ENCODE measurements around the gene NAV1.
A peak's percentile ranks its signal among the peaks of the same experiment; 100 is the strongest.
"Not testable (repeated sequence)": the region's sequence is repeated elsewhere in the genome, so short reads cannot be mapped to it uniquely, and the experiment has no call there.

Gene NAV1, protein sequence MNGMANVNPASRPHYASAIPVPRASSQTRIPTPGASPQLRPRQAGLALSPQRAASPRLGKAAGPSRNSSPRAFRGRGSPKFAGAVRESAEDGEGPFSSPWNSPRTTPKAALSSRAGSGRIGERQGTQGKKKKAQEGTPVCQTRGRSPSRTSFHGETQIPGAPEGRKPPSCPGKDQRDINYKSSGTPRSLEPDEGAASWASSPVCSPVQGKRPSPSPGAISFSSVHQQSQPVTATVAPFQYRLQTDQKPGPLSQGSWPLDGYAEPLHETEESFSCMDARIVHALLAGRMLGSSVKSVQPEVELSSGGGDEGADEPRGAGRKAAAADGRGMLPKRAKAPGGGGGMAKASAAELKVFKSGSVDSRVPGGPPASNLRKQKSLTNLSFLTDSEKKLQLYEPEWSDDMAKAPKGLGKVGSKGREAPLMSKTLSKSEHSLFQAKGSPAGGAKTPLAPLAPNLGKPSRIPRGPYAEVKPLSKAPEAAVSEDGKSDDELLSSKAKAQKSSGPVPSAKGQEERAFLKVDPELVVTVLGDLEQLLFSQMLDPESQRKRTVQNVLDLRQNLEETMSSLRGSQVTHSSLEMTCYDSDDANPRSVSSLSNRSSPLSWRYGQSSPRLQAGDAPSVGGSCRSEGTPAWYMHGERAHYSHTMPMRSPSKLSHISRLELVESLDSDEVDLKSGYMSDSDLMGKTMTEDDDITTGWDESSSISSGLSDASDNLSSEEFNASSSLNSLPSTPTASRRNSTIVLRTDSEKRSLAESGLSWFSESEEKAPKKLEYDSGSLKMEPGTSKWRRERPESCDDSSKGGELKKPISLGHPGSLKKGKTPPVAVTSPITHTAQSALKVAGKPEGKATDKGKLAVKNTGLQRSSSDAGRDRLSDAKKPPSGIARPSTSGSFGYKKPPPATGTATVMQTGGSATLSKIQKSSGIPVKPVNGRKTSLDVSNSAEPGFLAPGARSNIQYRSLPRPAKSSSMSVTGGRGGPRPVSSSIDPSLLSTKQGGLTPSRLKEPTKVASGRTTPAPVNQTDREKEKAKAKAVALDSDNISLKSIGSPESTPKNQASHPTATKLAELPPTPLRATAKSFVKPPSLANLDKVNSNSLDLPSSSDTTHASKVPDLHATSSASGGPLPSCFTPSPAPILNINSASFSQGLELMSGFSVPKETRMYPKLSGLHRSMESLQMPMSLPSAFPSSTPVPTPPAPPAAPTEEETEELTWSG (N-terminal part only)

DNA sequence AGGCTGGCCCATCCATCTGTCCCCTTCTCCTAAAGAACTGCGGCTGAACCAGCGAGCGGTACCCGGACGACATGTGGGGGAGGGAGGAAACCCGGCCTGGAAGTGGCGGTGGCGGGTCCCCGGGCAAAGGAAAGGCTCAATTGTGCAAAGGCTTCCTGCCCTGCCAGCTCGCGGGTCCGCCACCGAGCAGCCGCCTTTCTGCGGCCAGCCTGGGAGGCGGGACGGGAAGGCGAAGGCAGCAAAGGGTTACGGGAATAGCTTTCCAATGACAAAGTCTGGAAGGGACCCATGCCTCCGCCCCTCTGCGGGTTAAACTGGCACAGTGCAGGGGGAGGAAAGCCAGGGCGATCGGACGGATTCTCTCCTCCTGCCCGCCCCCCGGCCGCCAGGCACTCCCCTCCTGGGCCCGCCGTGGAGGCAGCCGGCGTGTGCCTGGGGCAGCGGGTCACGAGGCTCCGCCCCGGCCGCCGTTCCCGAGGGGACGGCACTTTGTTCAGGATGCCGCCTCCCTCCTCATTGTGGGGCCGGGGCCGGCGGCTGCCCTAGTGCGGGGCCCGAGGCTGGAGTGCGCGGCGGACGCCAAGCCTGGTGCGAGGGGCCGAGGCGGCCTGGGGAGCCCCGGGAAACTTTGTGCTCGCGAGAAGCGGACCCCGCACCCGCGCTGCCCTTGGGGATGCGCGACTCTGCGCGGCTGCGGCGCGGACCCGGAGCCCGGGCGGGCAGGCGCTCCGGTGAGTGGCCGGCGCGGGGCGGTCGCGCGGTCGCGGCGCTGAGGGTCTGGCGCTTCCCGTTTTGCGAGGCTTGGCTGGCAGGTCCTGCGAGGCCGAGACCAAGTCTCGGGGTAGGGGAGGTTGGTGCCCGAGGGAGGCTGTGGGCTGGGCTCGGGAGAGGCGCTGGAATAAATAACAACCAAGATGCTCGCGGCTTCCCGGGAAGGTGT lies at the start of gene NAV1:
TSS of gene NAV1 (plus strand) at position 516 of the 940 bp plus-strand sequence. CDS start 83,758 bp downstream, outside the sequence.
- Histone ChIP-seq H3K27ac (no peak within 1 kb of the TSS), H3K36me3 (no peaks in the 10 kb centered on the region), H3K27me3 (peaks cover 64% of the 10 kb centered on the region), H3K9me3 (no peaks in the 10 kb centered on the region), H3K4me1 (ENCODE audit: control insufficient read depth in 1 of 2, insufficient read depth in 1 of 2, low read depth in 1 of 2, low read length in 1 of 2) (peaks cover 39 to 52% of the 10 kb centered on the region in 2 experiments), H3K4me3 (ENCODE audit: low read depth in 1 of 2, low read length in 1 of 2) (peak within 1 kb of the TSS; percentile 30 to 63)
- TF ChIP-seq, protein P1, sequence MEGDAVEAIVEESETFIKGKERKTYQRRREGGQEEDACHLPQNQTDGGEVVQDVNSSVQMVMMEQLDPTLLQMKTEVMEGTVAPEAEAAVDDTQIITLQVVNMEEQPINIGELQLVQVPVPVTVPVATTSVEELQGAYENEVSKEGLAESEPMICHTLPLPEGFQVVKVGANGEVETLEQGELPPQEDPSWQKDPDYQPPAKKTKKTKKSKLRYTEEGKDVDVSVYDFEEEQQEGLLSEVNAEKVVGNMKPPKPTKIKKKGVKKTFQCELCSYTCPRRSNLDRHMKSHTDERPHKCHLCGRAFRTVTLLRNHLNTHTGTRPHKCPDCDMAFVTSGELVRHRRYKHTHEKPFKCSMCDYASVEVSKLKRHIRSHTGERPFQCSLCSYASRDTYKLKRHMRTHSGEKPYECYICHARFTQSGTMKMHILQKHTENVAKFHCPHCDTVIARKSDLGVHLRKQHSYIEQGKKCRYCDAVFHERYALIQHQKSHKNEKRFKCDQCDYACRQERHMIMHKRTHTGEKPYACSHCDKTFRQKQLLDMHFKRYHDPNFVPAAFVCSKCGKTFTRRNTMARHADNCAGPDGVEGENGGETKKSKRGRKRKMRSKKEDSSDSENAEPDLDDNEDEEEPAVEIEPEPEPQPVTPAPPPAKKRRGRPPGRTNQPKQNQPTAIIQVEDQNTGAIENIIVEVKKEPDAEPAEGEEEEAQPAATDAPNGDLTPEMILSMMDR (IDR thresholded peaks at IDR 0.05) = no peak

DNA sequence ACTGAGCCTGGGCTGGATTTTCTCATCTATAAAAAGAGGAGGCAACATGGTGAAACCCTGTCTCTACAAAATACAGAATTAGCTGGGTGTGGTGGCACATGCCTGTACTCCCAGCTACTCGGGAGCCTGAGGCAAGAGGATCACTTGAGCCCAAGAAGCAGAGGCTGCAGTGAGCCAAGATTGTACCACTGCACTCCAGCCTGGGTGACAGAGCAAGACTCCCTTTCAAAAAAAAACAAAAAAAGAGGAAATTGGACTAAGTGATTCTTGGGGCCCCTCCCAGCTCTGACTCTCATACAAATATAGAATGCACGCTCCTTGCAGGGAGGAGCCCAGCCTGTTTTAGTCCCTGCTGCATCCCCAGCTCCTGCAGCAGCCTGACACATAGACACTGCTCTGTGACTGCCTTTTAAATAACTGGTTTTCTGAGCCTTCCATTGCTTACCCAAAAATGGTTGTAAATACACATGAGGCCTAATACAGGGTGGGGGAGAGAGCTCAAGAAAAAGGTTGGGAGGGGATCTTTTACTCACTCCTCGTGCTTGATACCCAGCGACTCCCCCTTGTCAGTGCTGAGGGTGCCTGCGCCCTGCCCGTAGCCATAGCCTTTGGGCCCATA lies 49.2 kb upstream of the NAV1 start:
- no peaks in the 10 kb centered on the region for H3K9me3 ChIP-seq

DNA sequence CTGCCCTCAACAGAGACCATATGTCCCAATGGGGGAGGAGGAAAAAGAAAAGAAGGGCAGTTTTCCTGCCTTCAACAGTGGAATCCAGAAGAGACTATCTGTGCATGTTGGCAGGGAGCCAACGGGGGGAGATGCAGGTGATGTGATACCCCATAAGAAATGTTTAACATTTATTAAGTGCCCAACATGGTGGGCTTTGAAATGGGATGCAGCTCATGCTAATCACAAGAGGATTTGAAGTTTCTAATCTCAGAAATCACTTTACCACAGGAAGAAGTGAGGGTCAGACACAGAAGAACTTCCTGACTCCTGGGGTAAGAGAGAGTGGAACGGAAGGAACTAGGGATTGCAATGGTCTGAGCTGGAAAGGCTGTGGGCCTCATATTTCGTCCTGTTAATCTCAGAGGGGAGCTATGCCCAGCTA lies 48.2 kb upstream of the NAV1 start:
- no peaks in the 10 kb centered on the region for H3K27me3 ChIP-seq
- H3K36me3 ChIP-seq = peaks cover 57% of the 10 kb centered on the region
- peaks cover 19 to 26% of the 10 kb centered on the region in 2 experiments for H3K4me1 ChIP-seq (ENCODE audit: control insufficient read depth in 1 of 2, insufficient read depth in 1 of 2, low read depth in 1 of 2, low read length in 1 of 2)
- TF ChIP-seq, protein P1 (IDR thresholded peaks at IDR 0.05) = no peak
- H3K27ac ChIP-seq = no peak overlapping the region
- no peaks in the 10 kb centered on the region for H3K9me3 ChIP-seq
- no peak overlapping the region for H3K4me3 ChIP-seq (ENCODE audit: low read depth in 1 of 2, low read length in 1 of 2)

More for the DNA sequence above, 49.2 kb upstream of the NAV1 start:
- Histone ChIP-seq H3K4me3 (ENCODE audit: low read depth in 1 of 2, low read length in 1 of 2) (no peak overlapping the region), H3K4me1 (ENCODE audit: control insufficient read depth in 1 of 2, insufficient read depth in 1 of 2, low read depth in 1 of 2, low read length in 1 of 2) (peaks cover 19 to 26% of the 10 kb centered on the region in 2 experiments), H3K27me3 (no peaks in the 10 kb centered on the region), H3K27ac (peak overlapping the region; percentile 54), H3K36me3 (peaks cover 57% of the 10 kb centered on the region)
- TF ChIP-seq, protein P1 (IDR thresholded peaks at IDR 0.05) = no peak

GRCh38 chr1:201491896-201492511 lies 46.9 kb upstream of the NAV1 start:
- no peaks in the 10 kb centered on the region for H3K27me3 ChIP-seq
- H3K4me3 ChIP-seq (ENCODE audit: low read depth in 1 of 2, low read length in 1 of 2) = no peak overlapping the region
- H3K4me1 ChIP-seq (ENCODE audit: control insufficient read depth in 1 of 2, insufficient read depth in 1 of 2, low read depth in 1 of 2, low read length in 1 of 2) = peaks cover 19 to 26% of the 10 kb centered on the region in 2 experiments
- TF ChIP-seq, protein P1 (IDR thresholded peaks at IDR 0.05) = no peak
- no peak overlapping the region for H3K27ac ChIP-seq
- H3K36me3 ChIP-seq = peaks cover 54% of the 10 kb centered on the region
- no peaks in the 10 kb centered on the region for H3K9me3 ChIP-seq

- H3K4me1 ChIP-seq (ENCODE audit: control insufficient read depth in 1 of 2, insufficient read depth in 1 of 2, low read depth in 1 of 2, low read length in 1 of 2) = peaks cover 19 to 26% of the 10 kb centered on the region in 2 experiments
- peaks cover 43% of the 10 kb centered on the region for H3K36me3 ChIP-seq
- H3K27me3 ChIP-seq; H3K27ac ChIP-seq; H3K9me3 ChIP-seq; H3K4me3 ChIP-seq (ENCODE audit: low read depth in 1 of 2, low read length in 1 of 2): not testable (repeated sequence)
Measured at GRCh38 chr1:201493026-201493656, 45.8 kb upstream of the NAV1 start.
